AG08396 (cell line): ENCODE data around the gene TOR1AIP1.
"Not testable (repeated sequence)": the region's sequence is repeated elsewhere in the genome, so short reads cannot be mapped to it uniquely, and the experiment has no call there.

Experiments
- DNase-seq: peaks from one replicate; pipeline ENCODE4 v3.0.0; 2012; ENCODE audit warnings: low spot score, mixed read lengths

TOR1AIP1 gene

GRCh38 chr1:179937668-179938254 is 55.7 kb downstream of the TOR1AIP1 start:
- no peak for DNase-seq

DNA sequence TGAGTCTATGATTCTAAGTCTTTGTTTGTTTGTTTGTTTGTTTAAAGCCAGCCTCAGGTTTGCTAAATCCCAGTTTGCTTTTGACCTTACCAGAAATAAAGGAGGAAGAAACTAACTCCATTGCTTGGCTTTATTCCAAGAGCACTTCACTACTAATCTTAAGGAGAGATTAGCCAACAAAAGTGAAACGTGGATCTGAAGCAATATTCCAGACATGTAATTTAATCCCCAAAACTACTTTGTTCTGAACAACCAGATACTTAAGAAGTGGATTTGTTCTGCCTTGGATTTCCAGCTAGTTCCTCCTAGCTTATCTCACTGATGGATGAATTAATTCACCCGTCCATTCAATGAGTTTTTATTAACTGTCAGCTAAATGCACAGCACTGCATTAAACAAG is 56.7 kb downstream of the TOR1AIP1 start:
- no peak for DNase-seq

- DNase-seq = no peak
Observed at GRCh38 chr1:179939941-179940340, 57.9 kb downstream of the TOR1AIP1 start.

- no peak for DNase-seq
Observed at GRCh38 chr1:179941454-179941853, 59.4 kb downstream of the TOR1AIP1 start.

DNA sequence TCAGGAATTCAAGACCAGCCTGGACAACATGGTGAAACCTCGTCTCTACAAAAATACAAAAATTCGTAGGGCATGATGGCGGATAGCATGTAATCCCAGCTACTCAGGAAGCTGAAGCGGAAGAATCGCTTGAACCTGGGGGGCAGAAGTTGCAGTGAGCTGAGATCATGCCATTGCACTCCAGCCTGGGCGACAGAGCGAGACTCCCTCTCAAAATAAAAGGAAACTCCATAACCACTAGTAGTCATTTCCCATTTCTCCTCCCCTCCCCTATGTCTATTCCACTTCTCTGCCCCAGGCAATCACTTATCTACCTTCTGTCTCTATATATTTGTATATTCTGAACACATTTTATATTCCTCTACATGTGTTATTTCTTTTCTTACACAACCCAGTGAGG is 68.6 kb downstream of the TOR1AIP1 start:
- DNase-seq = no peak

DNA sequence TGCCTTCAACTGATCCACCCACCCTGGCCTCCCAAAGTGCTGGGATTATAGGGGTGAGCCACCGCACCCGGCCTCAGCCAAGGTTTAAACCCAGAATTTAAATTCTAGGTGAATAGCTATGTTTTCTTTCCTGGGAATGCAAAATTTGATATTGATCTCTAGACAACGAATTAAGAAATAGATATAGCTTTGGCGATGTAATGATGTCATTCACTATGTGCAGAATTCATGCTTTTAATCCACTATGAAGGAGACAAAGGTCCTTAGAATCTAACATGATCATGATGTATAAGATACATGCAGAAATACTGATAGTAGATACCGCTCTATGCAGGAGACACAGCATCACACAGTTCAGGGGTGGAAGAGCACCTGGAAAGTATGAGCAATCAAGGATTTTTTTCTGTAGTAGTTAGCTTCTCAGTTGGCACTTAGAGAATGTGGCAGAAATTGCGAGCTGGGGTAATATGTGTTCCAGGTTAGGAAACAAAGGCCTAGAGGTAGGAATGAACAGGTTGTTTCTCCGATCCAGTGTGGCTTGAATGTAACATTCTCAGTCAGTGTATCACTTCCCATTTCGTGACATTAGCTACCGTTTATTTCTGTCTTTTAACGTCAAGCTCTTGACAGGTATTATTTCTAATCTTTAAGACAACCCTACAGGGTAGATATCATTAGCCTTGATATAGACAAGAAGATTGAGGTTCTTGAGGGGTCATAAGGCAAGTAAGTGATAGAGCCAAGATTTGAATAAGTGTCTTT is 69.5 kb downstream of the TOR1AIP1 start:
- no peak for DNase-seq

- no peak for DNase-seq
Observed at GRCh38 chr1:179952186-179952585, 70.1 kb downstream of the TOR1AIP1 start.

- peak; percentile 15 for DNase-seq
Observed at GRCh38 chr1:179953974-179954492, 71.9 kb downstream of the TOR1AIP1 start.

GRCh38 chr1:179954493-179955286 is 72.6 kb downstream of the TOR1AIP1 start, which contains the start of gene CEP350:
Gene CEP350, plus strand, starts transcription at chr1:179954810. Its CDS starts 31,372 bp downstream, at chr1:179986182.
- DNase-seq = peak; percentile 93

GRCh38 chr1:179955287-179955680 is 73.2 kb downstream of the TOR1AIP1 start:
- DNase-seq = peak; percentile 7

- no peak for DNase-seq
Observed at GRCh38 chr1:179955731-179956130, 73.6 kb downstream of the TOR1AIP1 start.

DNA sequence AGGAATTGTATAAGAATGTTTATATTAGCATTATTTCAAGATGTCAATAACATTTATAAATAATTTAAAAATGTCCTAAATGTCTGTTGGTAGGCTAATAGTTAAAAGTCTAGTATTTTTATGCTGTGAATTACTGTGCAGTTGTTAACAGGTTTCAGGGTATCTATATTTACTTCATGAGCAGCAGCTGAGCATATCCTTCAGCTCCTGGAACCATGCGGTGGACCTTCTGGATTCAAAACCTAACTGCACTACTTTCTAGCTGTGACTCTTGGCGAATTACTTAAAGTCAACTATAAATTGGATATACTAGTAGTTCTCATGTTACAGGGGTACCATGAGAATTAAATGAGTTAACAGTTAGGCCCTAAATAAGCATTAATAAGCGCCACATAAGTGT is 76.3 kb downstream of the TOR1AIP1 start:
- DNase-seq = no peak

DNA sequence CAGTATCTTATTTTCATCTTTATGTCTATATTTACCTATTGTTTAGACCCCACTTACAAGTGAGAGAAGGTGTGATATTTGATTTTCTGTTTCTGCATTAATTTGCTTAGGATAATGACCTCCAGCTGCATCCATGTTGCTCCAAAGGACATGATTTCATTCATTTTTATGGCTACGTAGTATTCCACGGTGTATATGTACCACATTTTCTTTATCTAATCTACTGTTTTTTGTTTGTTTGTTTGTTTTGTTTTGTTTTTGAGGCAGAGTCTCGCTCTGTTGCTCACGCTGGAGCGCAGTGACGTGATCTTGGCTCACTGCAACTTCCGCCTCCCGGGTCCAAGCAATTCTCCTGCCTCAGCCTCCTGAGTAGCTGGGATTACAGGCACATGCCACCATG is 80.1 kb downstream of the TOR1AIP1 start:
- DNase-seq = not testable (repeated sequence)

- DNase-seq = no peak
Observed at GRCh38 chr1:179966551-179966950, 84.5 kb downstream of the TOR1AIP1 start.

- DNase-seq = no peak
Observed at GRCh38 chr1:179968284-179968993, 86.4 kb downstream of the TOR1AIP1 start.

GRCh38 chr1:179968994-179969919 is 87.2 kb downstream of the TOR1AIP1 start:
- no peak for DNase-seq
